B cell (primary cell): Measurements from ENCODE around the gene NHSL2. TPM values are rescaled to one million over a fixed set of nuclear protein-coding genes. Genes with fewer than 3 reads are reported as not detected.

Experiments used
- ATAC-seq: fragments of 200-7000 bp; cut with Tn5 transposase; one replicate; pipeline ENCODE4 v1.10.0; 2021; ENCODE audit warnings: low read depth, mild to moderate bottlenecking, moderate number of reproducible peaks, moderate library complexity
- CTCF ChIA-PET: fragments of 350-600 bp; sonication (Branson Sonifier 250); formaldehyde crosslinking; loops from one replicate; lab custom pipeline; 2021; ENCODE audit warnings: antibody characterized with exemption, inconsistent platforms; lab: Charles Lee
- POLR2A ChIA-PET: fragments of 350-600 bp; sonication (Branson Sonifier 250); formaldehyde crosslinking; loops from one replicate; lab custom pipeline; 2021; ENCODE audit warnings: antibody characterized with exemption; lab: Charles Lee
- DNase-seq: peaks from one replicate; pipeline ENCODE4 v3.0.0; 2013
- H2AFZ ChIP-seq: 2 replicates; pipeline ENCODE4 v1.6.1; 2012; ENCODE audit warnings: mild to moderate bottlenecking, low read depth, low read length; ENCODE audit not compliant: insufficient read depth, poor library complexity, severe bottlenecking
- H3K27ac ChIP-seq, 2 donors: 1 replicate in 1 of 2; 2 replicates in 1 of 2; pipeline ENCODE4 v1.5.1; 2012 to 2013; ENCODE audit warnings: low read length in 2 of 2, mild to moderate bottlenecking in 2 of 2, moderate library complexity in 1 of 2
- H3K27me3 ChIP-seq, 4 experiments: fragments of 200-600 bp in 1 of 4; sonication (generic) in 1 of 4; replicated peaks in 1 of 4; 1 replicate in 2 of 4; 2 replicates in 2 of 4; pipeline versions ENCODE4 v1.6.1 to v1.7.0; 2013 to 2016; ENCODE audit warnings: low read length in 3 of 4, mild to moderate bottlenecking in 2 of 4, mixed read lengths in 1 of 4, moderate library complexity in 1 of 4; ENCODE audit not compliant: insufficient read depth in 4 of 4, control insufficient read depth in 3 of 4; ENCODE audit errors: control extremely low read depth in 1 of 4
- H3K36me3 ChIP-seq, 2 experiments: replicated peaks in 1 of 2; 1 replicate in 1 of 2; 2 replicates in 1 of 2; pipeline versions ENCODE4 v1.6.1 to v1.7.1; 2013; ENCODE audit warnings: low read length in 1 of 2; ENCODE audit not compliant: insufficient read depth in 2 of 2, control insufficient read depth in 1 of 2; ENCODE audit errors: control extremely low read depth in 1 of 2, extremely low read depth in 1 of 2
- H3K4me1 ChIP-seq, 2 donors: fragments of 200-600 bp in 1 of 2; sonication (generic) in 1 of 2; 1 replicate in 1 of 2; 2 replicates in 1 of 2; pipeline versions ENCODE4 v1.5.1 to v1.6.1; 2013 to 2017; ENCODE audit warnings: low read length in 2 of 2; ENCODE audit not compliant: control insufficient read depth in 2 of 2, insufficient read depth in 2 of 2
- H3K4me2 ChIP-seq: replicated peaks from 2 replicates; pipeline ENCODE3; 2012; ENCODE audit warnings: mild to moderate bottlenecking, low read depth, low read length; ENCODE audit not compliant: poor library complexity, severe bottlenecking
- H3K4me3 ChIP-seq, 5 experiments: fragments of 200-600 bp in 1 of 5; sonication (generic) in 1 of 5; 1 replicate in 3 of 5; 2 replicates in 2 of 5; pipeline versions ENCODE4 v1.5.1 to v1.7.0; 2011 to 2016; ENCODE audit warnings: low read length in 4 of 5, mild to moderate bottlenecking in 4 of 5, low read depth in 2 of 5, control low read depth in 1 of 5, moderate library complexity in 1 of 5; ENCODE audit not compliant: insufficient read depth in 1 of 5; ENCODE audit errors: control extremely low read depth in 1 of 5, extremely low read depth in 1 of 5
- H3K79me2 ChIP-seq: fragments of 200-600 bp; sonication (generic); one replicate; pipeline ENCODE4 v1.6.0; 2016; ENCODE audit warnings: low read length; ENCODE audit not compliant: control insufficient read depth, insufficient read depth
- H3K9ac ChIP-seq: fragments of 200-600 bp; sonication (generic); 2 replicates; pipeline ENCODE4 v1.6.1; 2017; ENCODE audit warnings: mild to moderate bottlenecking, low read length, moderate library complexity
- H3K9me3 ChIP-seq, 3 donors: one replicate each; pipeline versions ENCODE4 v1.6.1 to v1.7.1; 2013; ENCODE audit warnings: low read length in 2 of 3; ENCODE audit not compliant: control insufficient read depth in 2 of 3, insufficient read depth in 1 of 3; ENCODE audit errors: control extremely low read depth in 1 of 3
- H4K20me1 ChIP-seq: 2 replicates; pipeline ENCODE4 v1.6.0; 2012; ENCODE audit warnings: mild to moderate bottlenecking, low read length; ENCODE audit not compliant: insufficient read depth, control insufficient read depth, poor library complexity, severe bottlenecking
- H3K27ac Mint-ChIP-seq: one replicate; pipeline ENCODE4 v1.8.0; 2021; ENCODE audit warnings: mixed read lengths
- H3K27me3 Mint-ChIP-seq: one replicate; pipeline ENCODE4 v1.8.0; 2021; ENCODE audit warnings: mixed read lengths
- H3K4me1 Mint-ChIP-seq: one replicate; pipeline ENCODE4 v1.8.0; 2021; ENCODE audit warnings: mixed read lengths
- H3K4me3 Mint-ChIP-seq: one replicate; pipeline ENCODE4 v1.8.0; 2021; ENCODE audit warnings: mixed read lengths
- H3K9me3 Mint-ChIP-seq: one replicate; pipeline ENCODE4 v1.8.0; 2022; ENCODE audit warnings: mixed read lengths; ENCODE audit not compliant: insufficient read depth
- EZH2 ChIP-seq: IDR thresholded peaks from 2 replicates; pipeline ENCODE4 v1.6.1; 2012; ENCODE audit warnings: borderline replicate concordance, low read depth, mild to moderate bottlenecking, moderate library complexity, low read length; ENCODE audit not compliant: insufficient read depth, poor library complexity, severe bottlenecking
- WGBS: methylation state at CpG from one replicate; pipeline ENCODE4 v1.1.5; 2013; ENCODE audit warnings: missing lambda C conversion rate; ENCODE audit not compliant: insufficient coverage; 5-methylcytosine and 5-hydroxymethylcytosine counted together
- intact Hi-C: fragments of 100-400 bp; cut with micrococcal nuclease; formaldehyde crosslinking; loops from one replicate; pipeline ENCODE4 v1.10.0; 2022
- polyA plus RNA-seq: library from polyadenylated mRNA; depleted of rRNA; stranded (reverse); fragments of >200 nt; gene quantifications from 2 replicates; pipeline ENCODE4 v1.2.3, GENCODE V29; 2012
- total RNA-seq, 2 donors: library from RNA; stranded (reverse); fragments of 120-200 nt in 1 of 2; gene quantifications; 1 replicate in 1 of 2; 2 replicates in 1 of 2; pipeline versions ENCODE4 v1.2.3 to v1.2.4, GENCODE V29; 2013 to 2022
- TF ChIP-seq, protein P1 (sequence below): fragments of 200-600 bp; IDR thresholded peaks from one replicate; pipeline ENCODE4 v1.8.0; 2022; ENCODE audit warnings: antibody characterized with exemption, mild to moderate bottlenecking

Gene NHSL2
- total and polyA plus RNA-seq, 2 donors (not counting 1 experiment from before 2014, with no cell fraction given), result 0.16 to 1.7 TPM

DNA sequence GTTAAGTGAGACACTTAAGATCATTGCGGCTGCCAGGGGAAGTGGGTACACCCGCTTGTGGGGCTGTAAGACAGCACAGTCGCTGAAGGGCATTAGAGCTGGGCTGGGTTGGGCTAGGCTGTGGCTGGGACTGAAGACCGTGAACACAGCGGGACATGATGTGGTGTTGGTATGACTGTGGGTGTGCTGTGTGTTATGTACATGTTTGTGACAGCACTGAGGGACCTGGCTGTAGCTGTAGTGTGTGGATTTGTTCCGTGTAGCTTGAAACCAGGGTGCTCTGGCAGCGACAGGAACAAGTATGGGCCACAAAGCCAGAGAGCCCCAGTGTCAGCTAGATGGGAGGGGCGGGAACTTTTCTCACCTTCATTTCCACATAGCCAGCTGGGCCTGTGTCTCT, 82.1 kb downstream of the NHSL2 start:
- Mint-ChIP-seq H3K27ac (no peak overlapping the region), H3K4me1 (peaks cover 8% of the 10 kb centered on the region), H3K9me3 (no peaks in the 10 kb centered on the region), H3K4me3 (no peak overlapping the region), H3K27me3 (peaks cover 9% of the 10 kb centered on the region)
- Histone ChIP-seq H3K9me3 (no peaks in the 10 kb centered on the region), H3K4me3 (no peak overlapping the region), H3K9ac (no peak overlapping the region), H3K4me2 (no peak overlapping the region), H2AFZ (peak overlapping the region; percentile 38), H3K27ac (no peak overlapping the region), H4K20me1 (no peaks in the 10 kb centered on the region), H3K27me3 (no peaks in the 10 kb centered on the region), H3K36me3 (no peaks in the 10 kb centered on the region), H3K79me2 (no peaks in the 10 kb centered on the region), H3K4me1 (peaks cover 0 to 2% of the 10 kb centered on the region in 2 donors)
- WGBS, result 5% methylated on average over 4 of the region's 8 CpGs
- CTCF ChIA-PET, result no interaction called here
- TF ChIP-seq, protein P1, sequence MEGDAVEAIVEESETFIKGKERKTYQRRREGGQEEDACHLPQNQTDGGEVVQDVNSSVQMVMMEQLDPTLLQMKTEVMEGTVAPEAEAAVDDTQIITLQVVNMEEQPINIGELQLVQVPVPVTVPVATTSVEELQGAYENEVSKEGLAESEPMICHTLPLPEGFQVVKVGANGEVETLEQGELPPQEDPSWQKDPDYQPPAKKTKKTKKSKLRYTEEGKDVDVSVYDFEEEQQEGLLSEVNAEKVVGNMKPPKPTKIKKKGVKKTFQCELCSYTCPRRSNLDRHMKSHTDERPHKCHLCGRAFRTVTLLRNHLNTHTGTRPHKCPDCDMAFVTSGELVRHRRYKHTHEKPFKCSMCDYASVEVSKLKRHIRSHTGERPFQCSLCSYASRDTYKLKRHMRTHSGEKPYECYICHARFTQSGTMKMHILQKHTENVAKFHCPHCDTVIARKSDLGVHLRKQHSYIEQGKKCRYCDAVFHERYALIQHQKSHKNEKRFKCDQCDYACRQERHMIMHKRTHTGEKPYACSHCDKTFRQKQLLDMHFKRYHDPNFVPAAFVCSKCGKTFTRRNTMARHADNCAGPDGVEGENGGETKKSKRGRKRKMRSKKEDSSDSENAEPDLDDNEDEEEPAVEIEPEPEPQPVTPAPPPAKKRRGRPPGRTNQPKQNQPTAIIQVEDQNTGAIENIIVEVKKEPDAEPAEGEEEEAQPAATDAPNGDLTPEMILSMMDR, result no peak
- TF ChIP-seq EZH2, result no peak
- DNase-seq (peak; percentile 13), ATAC-seq (peak; percentile 54)
- POLR2A ChIA-PET, result no interaction called here
- intact Hi-C loops, result no loop called here

DNA sequence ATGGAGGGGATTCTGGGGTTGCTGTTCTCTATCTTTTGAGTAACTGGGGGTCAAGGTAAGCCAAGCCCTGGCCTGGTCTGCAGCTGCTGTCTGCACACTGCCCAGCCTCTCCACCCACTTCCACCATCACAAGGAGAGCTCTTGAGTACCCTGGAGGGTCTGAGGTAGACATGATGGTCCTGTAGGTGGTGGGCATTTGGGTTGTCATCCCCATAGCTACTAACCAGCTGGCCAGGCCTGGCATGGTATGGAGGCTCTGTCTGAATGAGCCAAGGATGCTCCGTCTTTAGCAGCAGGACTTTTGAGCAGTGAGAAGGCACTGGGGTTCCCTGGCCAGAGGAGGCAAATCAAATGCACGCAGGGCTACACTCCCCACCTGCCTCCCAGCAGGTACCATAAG, 82.7 kb downstream of the NHSL2 start:
- ChIA-PET CTCF (no interaction called here), POLR2A (no interaction called here)
- peaks cover 0 to 2% of the 10 kb centered on the region in 2 donors for H3K4me1 ChIP-seq
- Mint-ChIP-seq H3K27me3 (peaks cover 6% of the 10 kb centered on the region), H3K4me1 (peaks cover 8% of the 10 kb centered on the region), H3K9me3 (no peaks in the 10 kb centered on the region), H3K27ac (no peak overlapping the region), H3K4me3 (no peak overlapping the region)
- TF ChIP-seq, protein P1, result no peak
- no peak for TF ChIP-seq EZH2
- H3K79me2 ChIP-seq, result no peaks in the 10 kb centered on the region
- no peak overlapping the region for H3K27ac ChIP-seq
- no peak overlapping the region for H3K9ac ChIP-seq
- DNase-seq (no peak), ATAC-seq (no peak)
- H4K20me1 ChIP-seq, result no peaks in the 10 kb centered on the region
- H3K36me3 ChIP-seq, result no peaks in the 10 kb centered on the region
- no peak overlapping the region for H2AFZ ChIP-seq
- H3K4me2 ChIP-seq, result no peak overlapping the region
- intact Hi-C loops, result no loop called here
- WGBS, result 100% methylated on average over 1 of the region's 2 CpGs
- H3K9me3 ChIP-seq, result no peaks in the 10 kb centered on the region
- H3K4me3 ChIP-seq, result no peak overlapping the region
- no peaks in the 10 kb centered on the region for H3K27me3 ChIP-seq
